Measurements from ENCODE around the gene TEX14. TPM values are rescaled to one million over a fixed set of nuclear protein-coding genes. Genes with fewer than 3 reads are reported as not detected.

Gene TEX14
- total RNA-seq, 1 experiment from 2014 or later = not detected

DNA sequence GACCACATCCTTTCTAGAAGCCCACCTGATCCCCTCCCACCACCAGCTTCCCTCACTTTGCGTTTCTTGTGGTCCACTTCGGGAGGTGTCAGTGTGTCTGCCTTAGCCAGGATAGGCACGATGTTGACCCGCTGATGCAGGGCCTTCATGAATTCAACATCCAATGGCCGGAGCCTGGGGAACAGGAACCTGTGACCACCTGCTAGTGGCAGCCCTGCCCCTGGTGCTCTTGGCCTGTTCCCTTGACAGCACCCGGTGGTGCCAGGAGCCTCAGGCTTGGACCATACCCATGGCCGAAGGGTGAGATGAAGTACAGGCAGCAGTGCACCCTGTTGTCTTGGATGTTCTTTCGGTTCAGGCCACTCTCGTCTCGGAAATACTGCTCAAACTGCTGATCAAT is 170.2 kb downstream of the TEX14 start:
- H3K27me3 Mint-ChIP-seq (ENCODE audit: insufficient read depth, unreplicated experiment) = no peaks in the 10 kb centered on the region
- ChIA-PET CTCF (interaction anchor here (0.6 kb wide), 1 partner anchor 104 kb away, joined by 3 read pairs; the partner anchor contains the start of gene RNF43), POLR2A (interaction anchor here (1.9 kb wide), 1 partner anchor 110 kb away, joined by 10 read pairs; no protein-coding TSS in a partner anchor)
- no peaks in the 10 kb centered on the region for H3K9me3 Mint-ChIP-seq (ENCODE audit: unreplicated experiment)
- DNase-seq (ENCODE audit: unreplicated experiment) = no peak
- BruUV-seq (replicated peaks) = no TSS peak
- no peak overlapping the region for H3K4me3 Mint-ChIP-seq (ENCODE audit: unreplicated experiment)
- intact Hi-C loops (cut with micrococcal nuclease) = no loop called here
- H3K4me1 Mint-ChIP-seq (ENCODE audit: insufficient read depth, unreplicated experiment) = peaks cover 26% of the 10 kb centered on the region
- H3K36me3 Mint-ChIP-seq (ENCODE audit: insufficient read depth, unreplicated experiment) = no peaks in the 10 kb centered on the region
- H3K27ac Mint-ChIP-seq (ENCODE audit: low read depth, unreplicated experiment) = no peak overlapping the region
- TF ChIP-seq, protein P1, sequence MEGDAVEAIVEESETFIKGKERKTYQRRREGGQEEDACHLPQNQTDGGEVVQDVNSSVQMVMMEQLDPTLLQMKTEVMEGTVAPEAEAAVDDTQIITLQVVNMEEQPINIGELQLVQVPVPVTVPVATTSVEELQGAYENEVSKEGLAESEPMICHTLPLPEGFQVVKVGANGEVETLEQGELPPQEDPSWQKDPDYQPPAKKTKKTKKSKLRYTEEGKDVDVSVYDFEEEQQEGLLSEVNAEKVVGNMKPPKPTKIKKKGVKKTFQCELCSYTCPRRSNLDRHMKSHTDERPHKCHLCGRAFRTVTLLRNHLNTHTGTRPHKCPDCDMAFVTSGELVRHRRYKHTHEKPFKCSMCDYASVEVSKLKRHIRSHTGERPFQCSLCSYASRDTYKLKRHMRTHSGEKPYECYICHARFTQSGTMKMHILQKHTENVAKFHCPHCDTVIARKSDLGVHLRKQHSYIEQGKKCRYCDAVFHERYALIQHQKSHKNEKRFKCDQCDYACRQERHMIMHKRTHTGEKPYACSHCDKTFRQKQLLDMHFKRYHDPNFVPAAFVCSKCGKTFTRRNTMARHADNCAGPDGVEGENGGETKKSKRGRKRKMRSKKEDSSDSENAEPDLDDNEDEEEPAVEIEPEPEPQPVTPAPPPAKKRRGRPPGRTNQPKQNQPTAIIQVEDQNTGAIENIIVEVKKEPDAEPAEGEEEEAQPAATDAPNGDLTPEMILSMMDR (IDR thresholded peaks at IDR 0.05; ENCODE audit: unreplicated experiment) = no peak

DNA sequence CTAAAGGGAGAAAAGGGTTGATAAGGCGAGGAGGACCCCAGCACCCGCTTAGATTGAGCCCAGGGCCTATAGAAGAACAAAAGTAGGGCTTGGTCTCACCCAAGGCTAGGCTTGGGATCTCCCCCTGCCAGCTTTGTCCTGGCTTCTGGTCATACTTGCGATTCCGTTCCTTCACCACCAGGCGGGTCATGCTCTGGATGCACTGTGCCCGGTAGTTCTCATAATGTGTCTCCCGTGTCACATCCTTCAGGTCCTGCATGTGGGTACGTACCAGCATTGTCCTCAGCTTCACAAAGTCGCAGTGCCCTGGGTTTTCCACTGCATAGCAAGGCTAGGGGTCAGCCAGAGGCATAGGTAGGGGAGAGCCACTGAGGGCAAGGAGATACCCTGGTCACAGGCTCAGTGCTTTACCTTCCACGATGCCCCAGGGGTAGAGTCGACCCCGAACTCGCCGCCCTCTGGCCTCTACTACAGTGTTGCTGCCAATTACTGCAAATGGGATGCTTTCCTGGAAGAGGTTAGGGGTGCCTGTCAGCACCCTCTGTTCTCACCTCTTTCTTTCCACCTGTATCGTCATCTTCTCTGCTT is 170.9 kb downstream of the TEX14 start:
- ChIA-PET POLR2A (interaction anchor here (4.0 kb wide), 1 partner anchor 110 kb away, joined by 85 read pairs; no protein-coding TSS in a partner anchor), CTCF (interaction anchor here (0.6 kb wide), 2 partner anchors 43 to 156 kb away, joined by 3 to 5 read pairs; no protein-coding TSS in a partner anchor)
- no peaks in the 10 kb centered on the region for H3K27me3 Mint-ChIP-seq (ENCODE audit: insufficient read depth, unreplicated experiment)
- H3K36me3 Mint-ChIP-seq (ENCODE audit: insufficient read depth, unreplicated experiment) = no peaks in the 10 kb centered on the region
- DNase-seq (ENCODE audit: unreplicated experiment) = peak; percentile 58
- TF ChIP-seq, protein P1 (IDR thresholded peaks at IDR 0.05; ENCODE audit: unreplicated experiment) = peak; percentile 17
- H3K9me3 Mint-ChIP-seq (ENCODE audit: unreplicated experiment) = no peaks in the 10 kb centered on the region
- no TSS peak for BruUV-seq (replicated peaks)
- intact Hi-C loops (cut with micrococcal nuclease) = no loop called here
- no peak overlapping the region for H3K4me3 Mint-ChIP-seq (ENCODE audit: unreplicated experiment)
- no peak overlapping the region for H3K27ac Mint-ChIP-seq (ENCODE audit: low read depth, unreplicated experiment)
- H3K4me1 Mint-ChIP-seq (ENCODE audit: insufficient read depth, unreplicated experiment) = peaks cover 28% of the 10 kb centered on the region

DNA sequence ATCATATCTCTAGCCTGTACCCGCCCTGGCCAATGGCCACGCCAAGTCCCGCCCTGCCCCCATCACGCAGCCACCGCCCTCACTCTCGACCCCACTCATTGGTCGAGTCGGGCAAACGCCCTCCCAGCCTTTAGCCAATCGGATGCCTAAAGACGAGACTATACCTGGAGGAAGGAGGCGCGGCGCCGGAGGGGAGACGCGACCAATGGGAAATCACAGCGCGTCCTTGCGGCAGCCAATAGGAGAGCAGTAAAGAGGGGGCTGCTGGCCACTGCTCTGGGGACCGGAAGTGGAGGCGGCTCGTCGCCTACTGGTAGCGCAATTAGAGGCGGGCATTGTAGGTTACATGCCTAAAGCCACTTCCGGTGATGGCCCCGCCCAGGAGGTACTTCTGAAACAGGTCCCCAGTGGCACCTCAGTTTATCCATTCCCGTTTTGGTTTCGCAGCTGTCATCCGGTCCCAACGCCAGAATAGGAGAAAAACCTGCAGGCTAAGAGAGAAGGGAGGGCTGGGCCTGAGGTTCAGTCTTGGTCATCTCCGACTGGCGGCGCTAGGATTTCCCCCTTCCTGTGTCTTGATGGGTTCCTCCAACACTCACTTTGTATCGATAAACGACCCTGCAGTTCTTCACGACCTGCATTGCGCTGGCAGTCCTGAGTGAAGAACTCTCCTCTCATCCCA is 173.8 kb downstream of the TEX14 start:
- peaks cover 2% of the 10 kb centered on the region for H3K36me3 Mint-ChIP-seq (ENCODE audit: insufficient read depth, unreplicated experiment)
- intact Hi-C loops (cut with micrococcal nuclease) = loop anchor here (1.0 to 2.0 kb wide), 6 partner anchors 69 to 487 kb away; partner anchors contain the start of genes RAD51C and TEX14
- DNase-seq (ENCODE audit: unreplicated experiment) = peak; percentile 100
- H3K4me3 Mint-ChIP-seq (ENCODE audit: unreplicated experiment) = peak overlapping the region; percentile 89
- peak overlapping the region; percentile 95 for H3K27ac Mint-ChIP-seq (ENCODE audit: low read depth, unreplicated experiment)
- no peaks in the 10 kb centered on the region for H3K9me3 Mint-ChIP-seq (ENCODE audit: unreplicated experiment)
- H3K4me1 Mint-ChIP-seq (ENCODE audit: insufficient read depth, unreplicated experiment) = peaks cover 25% of the 10 kb centered on the region
- BruUV-seq (replicated peaks) = no TSS peak
- ChIA-PET POLR2A (interaction anchor here (0.5 to 4.0 kb wide), 25 partner anchors 12 to 589 kb away, joined by 3 to 85 read pairs (median 7); partner anchors contain the start of genes RAD51C, TEX14 and TRIM37), CTCF (interaction anchor here (0.8 to 2.3 kb wide), 8 partner anchors 15 to 492 kb away, joined by 3 to 12 read pairs (median 8); no protein-coding TSS in a partner anchor)
- no peaks in the 10 kb centered on the region for H3K27me3 Mint-ChIP-seq (ENCODE audit: insufficient read depth, unreplicated experiment)
- TF ChIP-seq, protein P1 (IDR thresholded peaks at IDR 0.05; ENCODE audit: unreplicated experiment) = no peak

DNA sequence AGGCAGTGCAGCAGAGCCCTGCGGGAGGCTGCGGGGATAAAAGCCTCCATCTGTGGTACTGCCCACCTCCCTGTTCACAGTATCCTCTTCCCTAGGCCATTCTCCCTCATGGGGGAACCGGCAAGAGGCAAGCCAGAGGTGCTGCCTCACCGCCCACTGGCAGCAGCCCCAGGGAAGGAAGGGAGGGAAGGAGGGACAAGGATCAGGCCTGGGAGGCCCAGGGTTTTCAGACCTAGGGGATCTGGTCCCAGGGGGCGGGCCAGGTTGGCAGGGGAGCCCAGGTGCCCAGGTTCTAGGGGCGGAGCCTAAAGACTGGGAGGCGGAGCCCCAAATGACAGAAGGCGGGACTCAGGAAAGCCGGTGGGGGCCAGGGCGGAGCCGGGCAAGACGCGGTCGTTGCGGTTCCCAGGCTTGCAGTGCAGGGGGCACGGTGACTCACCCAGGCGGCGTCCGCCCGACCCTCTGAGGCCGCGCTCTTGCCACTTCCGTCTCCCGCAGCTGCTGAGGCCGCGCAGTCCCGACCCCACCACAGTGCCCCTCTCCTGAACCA is 174.4 kb downstream of the TEX14 start:
- CTCF ChIA-PET = interaction anchor here (0.8 to 2.3 kb wide), 4 partner anchors 16 to 488 kb away, joined by 3 to 12 read pairs (median 8); no protein-coding TSS in a partner anchor
- POLR2A ChIA-PET = interaction anchor here (1.4 to 4.0 kb wide), 12 partner anchors 13 to 589 kb away, joined by 4 to 85 read pairs (median 8); partner anchors contain the start of genes RAD51C, TEX14 and TRIM37
- BruUV-seq (replicated peaks) = TSS peak; percentile 23
- Mint-ChIP-seq H3K4me3 (ENCODE audit: unreplicated experiment) (peak overlapping the region; percentile 89), H3K27me3 (ENCODE audit: insufficient read depth, unreplicated experiment) (no peaks in the 10 kb centered on the region), H3K9me3 (ENCODE audit: unreplicated experiment) (no peaks in the 10 kb centered on the region), H3K4me1 (ENCODE audit: insufficient read depth, unreplicated experiment) (peaks cover 24% of the 10 kb centered on the region), H3K27ac (ENCODE audit: low read depth, unreplicated experiment) (peak overlapping the region; percentile 95), H3K36me3 (ENCODE audit: insufficient read depth, unreplicated experiment) (peaks cover 8% of the 10 kb centered on the region)
- intact Hi-C loops (cut with micrococcal nuclease) = no loop called here
- TF ChIP-seq, protein P1 (IDR thresholded peaks at IDR 0.05; ENCODE audit: unreplicated experiment) = no peak
- no peak for DNase-seq (ENCODE audit: unreplicated experiment)
